IPS DF 4.7 (cell line): ENCODE data around the gene GULP1.
"Not testable (repeated sequence)": the region's sequence is repeated elsewhere in the genome, so short reads cannot be mapped to it uniquely, and the experiment has no call there.

ENCODE experiments used
- DNase-seq: peaks from one replicate; pipeline ENCODE4 v3.0.0-alpha.2; 2013; ENCODE audit warnings: low spot score; ENCODE audit errors: extremely low read depth

Gene GULP1

DNA sequence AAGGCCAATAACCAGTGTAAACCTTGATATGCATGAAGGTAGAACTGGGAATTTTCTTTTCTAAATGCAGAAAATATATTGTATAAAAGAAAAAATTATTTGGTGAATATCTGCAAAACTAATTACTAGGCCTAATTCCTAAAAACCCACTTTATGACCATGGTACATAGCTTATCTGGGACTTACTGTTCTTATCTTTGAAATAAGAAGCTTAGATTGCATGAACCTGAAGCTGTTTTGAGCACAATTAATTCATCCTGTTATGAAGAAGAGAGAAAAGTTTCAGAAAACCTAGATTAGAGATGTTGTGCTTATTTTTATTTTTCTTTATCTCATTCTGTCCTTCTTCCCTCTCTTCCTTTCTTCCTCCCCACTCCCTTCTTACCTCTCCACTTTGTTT is 235.0 kb downstream of the GULP1 start:
- no peak for DNase-seq

GRCh38 chr2:188527141-188527540 is 235.5 kb downstream of the GULP1 start:
- no peak for DNase-seq

DNA sequence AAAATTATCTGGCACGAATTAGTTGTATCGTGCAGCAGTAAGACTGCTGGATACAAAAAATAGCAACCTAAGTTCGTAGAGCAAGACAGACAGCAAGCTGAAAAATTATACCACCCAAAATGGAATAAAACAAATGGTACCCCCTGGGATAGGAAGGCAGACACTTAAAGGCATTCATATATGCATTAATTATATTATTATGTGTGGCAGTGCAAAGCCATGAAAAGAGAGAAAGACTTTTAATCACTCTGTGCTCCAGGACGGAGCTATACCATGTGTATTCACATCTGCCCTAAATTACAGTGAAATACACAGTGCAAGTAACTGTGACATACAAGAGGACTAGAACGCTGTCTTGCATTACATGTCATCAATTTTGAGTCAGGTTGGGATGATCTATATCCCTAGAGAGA is 235.9 kb downstream of the GULP1 start:
- no peak for DNase-seq

- DNase-seq: no peak
These were observed 238.0 kb downstream of the GULP1 start for GRCh38 chr2:188529710-188530109.

GRCh38 chr2:188534875-188535274 is 243.2 kb downstream of the GULP1 start:
- DNase-seq: no peak

DNA sequence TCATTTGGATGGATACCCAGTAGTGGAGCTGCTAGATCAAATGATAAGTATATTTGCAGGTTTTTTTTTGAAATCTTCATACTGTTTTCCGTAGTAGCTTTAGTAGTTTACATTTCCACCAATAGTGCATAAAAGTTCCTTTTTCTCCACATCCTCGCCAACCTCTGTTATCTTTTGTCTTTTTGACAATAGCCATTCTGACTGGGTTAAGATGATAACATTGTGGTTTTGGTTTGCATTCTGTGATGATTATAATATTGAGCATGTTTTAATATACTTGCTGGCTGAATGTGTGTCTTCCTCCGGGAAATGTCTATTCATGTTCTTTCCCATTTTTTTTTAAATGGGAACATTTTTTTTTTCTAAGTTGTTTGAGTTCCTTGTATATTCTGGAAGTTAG is 260.0 kb downstream of the GULP1 start:
- DNase-seq: no peak

- DNase-seq: no peak
These were observed 265.4 kb downstream of the GULP1 start for GRCh38 chr2:188557081-188557480.

DNA sequence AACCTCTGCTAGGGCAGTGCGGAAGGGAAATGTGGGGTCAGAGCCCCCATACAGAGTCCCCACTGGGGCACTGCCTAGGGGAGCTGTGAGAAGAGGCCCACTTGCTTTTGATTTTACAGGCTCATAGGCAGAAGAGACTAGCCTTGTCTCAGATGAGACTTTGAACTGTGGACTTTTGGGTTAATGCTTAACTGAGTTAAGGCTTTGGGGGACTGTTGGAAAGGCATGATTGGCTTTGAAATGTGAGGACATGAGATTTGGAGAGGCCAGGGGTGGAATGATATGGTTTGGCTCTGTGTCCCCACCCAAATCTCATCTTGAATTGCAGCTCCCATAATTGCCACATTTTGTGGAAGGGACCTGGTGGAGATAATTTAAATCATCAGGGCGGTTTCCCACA is 267.8 kb downstream of the GULP1 start:
- DNase-seq: not testable (repeated sequence)

- DNase-seq: no peak
These were observed 269.9 kb downstream of the GULP1 start for GRCh38 chr2:188561473-188561979.

DNA sequence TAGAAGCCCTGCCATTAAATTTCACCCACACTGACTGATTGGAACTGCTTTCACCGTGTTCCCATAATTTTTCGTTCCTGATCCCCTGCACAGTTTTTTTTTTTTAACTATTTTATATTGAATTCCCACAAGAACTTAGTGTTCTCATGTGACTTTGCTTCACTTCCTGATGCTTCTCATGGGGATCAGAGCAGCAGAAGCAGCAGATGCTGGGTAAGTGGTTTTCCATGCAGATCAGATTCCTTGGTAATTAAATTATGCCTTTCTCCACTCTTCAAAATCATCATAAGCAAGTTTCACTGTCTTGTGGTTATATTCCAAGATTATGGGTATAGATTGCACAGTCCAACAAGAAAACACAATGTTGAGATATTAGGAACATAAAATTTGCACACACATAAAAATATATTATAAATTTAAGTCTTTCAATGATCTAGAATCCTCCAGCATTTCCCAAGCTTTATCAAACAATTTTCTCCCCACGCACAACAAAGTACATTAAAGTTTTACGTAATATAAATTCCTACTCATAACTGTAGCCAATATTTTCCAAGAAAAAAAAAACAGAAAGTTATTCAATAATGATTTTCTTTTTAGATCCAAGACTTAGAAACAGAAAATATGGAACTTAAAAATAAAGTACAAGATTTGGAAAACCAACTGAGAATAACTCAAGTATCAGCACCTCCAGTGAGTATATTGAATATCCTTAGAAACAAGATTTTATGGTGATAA is 277.9 kb downstream of the GULP1 start:
- DNase-seq: no peak

DNA sequence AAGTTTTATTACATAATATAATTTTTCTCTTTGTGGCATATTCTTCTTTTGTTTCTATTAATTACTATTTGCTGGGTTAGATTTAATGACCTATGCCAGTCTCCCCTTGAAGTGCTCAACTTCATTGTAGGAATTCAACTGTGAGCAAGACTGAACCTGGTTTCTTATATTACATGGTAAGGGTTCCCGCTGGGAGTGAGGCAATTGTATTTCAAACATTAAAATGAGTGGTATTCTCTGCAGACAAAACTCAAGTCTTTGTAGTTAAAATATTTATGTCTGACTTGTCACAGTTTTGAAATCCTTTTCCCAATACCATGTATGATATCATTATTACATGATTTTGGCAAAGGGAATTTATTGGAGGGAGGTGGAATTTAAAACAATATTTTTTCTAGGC is 278.7 kb downstream of the GULP1 start:
- DNase-seq: no peak

DNA sequence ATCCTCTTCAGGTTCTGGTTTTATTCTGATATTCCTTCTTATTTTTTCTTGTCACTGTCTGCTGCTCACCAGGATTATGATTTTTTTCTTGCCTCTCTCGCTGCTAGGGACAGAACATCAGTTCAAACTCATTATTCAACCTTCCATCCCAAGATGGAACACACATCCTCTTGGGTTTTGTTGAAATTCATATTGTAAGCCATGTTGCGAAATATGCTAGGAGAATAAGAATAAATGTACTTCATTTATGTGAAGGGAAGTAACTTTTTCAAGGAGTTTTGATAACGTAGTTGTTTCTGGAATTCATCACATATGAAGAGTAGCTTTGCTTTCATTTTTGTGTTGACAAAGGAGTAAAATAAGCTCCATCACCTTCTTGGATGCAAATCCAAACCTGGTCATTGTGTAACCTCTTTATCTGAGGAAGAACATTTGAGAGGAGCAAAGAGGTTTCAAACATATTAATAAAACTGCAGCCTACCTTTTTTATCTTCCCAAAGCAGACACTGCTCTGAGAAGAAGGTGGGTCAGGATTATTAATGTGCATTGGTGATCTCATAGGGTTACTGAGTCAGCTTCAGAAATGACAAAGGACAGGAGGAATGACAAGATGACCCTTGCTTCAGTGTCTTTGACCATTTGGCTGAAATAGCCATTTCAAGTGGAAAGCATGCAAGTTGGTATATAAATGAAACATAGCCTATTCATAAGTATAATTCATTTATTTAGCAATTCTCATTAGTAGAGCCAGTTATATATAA is 280.0 kb downstream of the GULP1 start:
- no peak for DNase-seq

- DNase-seq: no peak
These were observed 280.9 kb downstream of the GULP1 start for GRCh38 chr2:188572592-188572991.

GRCh38 chr2:188573453-188573852 is 281.8 kb downstream of the GULP1 start:
- no peak for DNase-seq

DNA sequence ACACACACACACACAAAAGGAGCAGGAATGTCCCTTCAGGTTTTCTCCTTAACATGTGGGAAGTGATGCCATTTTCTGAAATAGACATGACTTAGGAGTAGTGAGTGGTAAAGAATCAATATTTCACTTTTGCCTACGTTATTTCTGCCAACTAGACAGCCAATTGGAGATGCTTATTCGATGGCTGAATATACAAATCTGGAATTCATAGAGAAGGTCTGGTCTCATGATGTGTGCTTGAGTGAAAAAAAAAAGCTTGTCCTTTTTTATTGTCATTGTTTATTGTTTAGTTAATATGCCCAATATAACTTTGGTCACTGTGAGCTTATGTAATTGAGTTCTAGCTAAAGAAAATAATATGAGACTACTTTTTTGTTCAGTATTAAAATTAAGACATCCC is 284.3 kb downstream of the GULP1 start:
- no peak for DNase-seq

GRCh38 chr2:188576651-188577050 is 285.0 kb downstream of the GULP1 start:
- no peak for DNase-seq

DNA sequence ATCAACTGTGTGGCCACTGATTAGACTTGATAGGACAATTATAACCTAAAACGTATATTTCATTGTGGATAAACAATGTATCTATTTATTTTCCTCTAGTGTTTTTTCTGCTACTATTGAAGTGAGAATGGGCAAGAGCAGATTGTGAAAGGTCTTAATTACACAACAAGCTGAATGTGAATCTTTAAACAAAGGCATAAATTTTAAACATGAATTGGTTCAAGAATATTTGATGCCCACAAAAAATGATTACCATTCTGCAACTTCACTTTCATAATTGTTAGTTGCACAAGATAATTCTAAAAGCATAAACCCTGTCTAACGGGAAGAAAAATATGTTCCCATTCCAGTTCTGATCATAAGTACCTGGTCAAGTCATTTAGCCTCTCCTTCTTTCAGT is 285.6 kb downstream of the GULP1 start:
- no peak for DNase-seq

- DNase-seq: no peak
These were observed 289.1 kb downstream of the GULP1 start for GRCh38 chr2:188580738-188581137.

DNA sequence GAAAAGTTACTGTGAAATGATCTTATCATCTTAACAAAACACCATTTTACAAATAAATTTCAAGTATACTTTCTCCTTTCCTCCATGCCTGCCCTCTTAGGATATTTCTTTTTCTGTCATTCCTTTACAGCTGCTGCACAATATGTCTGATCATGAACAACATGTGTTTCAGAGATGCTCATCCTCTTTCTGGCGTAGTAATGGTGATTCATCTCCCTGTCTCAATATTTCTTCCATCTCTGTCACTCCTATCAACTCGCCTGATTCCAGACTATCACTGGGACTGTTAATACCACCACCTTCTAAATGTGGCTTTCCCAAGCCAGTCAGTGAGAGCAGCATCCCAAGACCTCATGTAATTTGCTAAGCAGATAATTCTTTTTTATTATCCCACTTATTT is 290.5 kb downstream of the GULP1 start:
- no peak for DNase-seq

DNA sequence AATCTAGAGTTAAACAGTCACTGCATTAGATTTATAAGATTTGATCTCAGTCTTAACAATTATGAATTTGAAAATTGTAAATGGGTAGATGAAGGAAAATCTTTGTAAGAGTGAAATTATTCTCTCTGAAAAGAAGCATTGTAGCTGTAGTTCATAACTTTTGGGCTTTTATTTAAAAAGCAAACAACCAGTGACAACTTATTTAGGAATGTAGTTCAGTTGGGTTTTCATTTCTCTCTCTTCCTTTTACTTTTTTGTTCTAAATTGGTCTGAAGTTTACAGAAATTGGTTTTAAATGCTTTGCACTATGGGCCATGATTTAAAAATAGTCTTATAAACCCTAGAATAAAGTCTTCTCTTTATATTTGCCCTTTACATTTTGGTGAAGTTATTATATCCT is 296.6 kb downstream of the GULP1 start:
- DNase-seq: no peak

DNA sequence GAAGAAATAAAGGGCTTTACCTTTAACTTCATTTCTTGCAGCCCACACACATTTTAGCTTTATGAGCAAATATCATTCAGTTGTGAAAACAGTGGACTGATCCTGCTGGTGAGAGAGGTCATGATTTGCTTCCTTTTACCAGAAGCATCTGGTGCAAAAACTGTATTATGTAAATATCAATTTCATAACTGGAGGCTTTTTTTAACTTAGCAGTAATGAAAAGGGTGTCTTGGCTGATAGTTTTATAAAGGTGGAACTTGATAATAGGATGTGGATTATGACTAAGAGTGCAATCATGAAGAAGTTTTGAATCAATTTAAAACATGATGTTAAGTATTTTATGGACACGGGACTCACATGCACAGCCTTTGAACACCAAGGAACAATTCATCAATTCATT is 304.4 kb downstream of the GULP1 start:
- no peak for DNase-seq

- no peak for DNase-seq
These were observed 306.9 kb downstream of the GULP1 start for GRCh38 chr2:188598551-188598950.

DNA sequence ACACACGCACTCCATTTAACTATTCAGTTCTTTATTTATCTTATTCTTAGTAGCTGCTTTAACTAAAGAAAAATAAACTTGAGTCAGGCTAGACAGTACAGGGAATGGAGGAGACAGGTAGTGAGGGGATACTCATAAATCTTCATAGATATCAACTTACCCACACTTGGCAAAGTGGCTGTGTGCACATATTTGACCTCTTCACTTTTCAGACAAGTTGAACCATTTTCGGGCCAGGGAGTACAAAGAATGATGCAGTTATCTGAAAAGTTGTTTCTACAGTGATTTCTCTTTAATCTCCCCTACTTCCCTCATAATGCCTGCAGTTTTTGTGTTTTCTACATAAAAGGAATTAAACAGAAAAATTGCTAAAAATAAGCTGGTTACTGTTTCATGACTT is 307.5 kb downstream of the GULP1 start:
- no peak for DNase-seq
